GM21529 (cell line): ENCODE measurements around the gene ENTREP1.

Source experiments
- ATAC-seq: cut with Tn5 transposase; IDR thresholded peaks from one replicate; pipeline ENCODE4 v1.9.1; 2021; ENCODE audit not compliant: unreplicated experiment

ENTREP1 gene

GRCh38 chr9:69317894-69318293 is 7.1 kb upstream of the ENTREP1 start:
- peak; percentile 90 for ATAC-seq

- no peak for ATAC-seq
Measured at GRCh38 chr9:69319324-69320025, 5.5 kb upstream of the ENTREP1 start.

GRCh38 chr9:69322256-69322655 is 2.8 kb upstream of the ENTREP1 start:
- no peak for ATAC-seq

GRCh38 chr9:69323861-69324260 is 1.2 kb upstream of the ENTREP1 start:
- no peak for ATAC-seq

GRCh38 chr9:69325409-69326212 is 596 bp downstream of the ENTREP1 start:
- no peak for ATAC-seq

DNA sequence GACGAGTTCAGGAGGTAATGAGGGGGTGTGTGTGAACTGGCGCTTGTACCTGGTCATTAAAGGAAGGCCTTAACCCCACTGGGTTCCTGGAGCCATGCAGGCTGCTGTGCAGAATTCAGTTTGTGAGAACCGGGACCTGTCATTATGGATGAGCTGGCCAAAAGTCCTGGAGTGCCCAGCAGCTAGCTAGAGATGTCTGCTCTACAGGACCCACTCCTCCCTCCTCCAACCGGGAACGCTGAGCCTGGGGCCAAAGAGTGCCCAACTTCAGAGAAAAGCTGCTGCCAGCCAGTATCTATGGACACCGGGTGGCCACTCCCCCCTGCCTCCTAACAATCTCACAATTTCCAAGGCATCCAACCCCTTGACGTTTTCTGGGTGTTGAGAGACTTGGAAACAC is 1.2 kb downstream of the ENTREP1 start:
- ATAC-seq: no peak

- no peak for ATAC-seq
Measured at GRCh38 chr9:69330580-69330979, 5.6 kb downstream of the ENTREP1 start.

- ATAC-seq: no peak
Measured at GRCh38 chr9:69331444-69331843, 6.4 kb downstream of the ENTREP1 start.

DNA sequence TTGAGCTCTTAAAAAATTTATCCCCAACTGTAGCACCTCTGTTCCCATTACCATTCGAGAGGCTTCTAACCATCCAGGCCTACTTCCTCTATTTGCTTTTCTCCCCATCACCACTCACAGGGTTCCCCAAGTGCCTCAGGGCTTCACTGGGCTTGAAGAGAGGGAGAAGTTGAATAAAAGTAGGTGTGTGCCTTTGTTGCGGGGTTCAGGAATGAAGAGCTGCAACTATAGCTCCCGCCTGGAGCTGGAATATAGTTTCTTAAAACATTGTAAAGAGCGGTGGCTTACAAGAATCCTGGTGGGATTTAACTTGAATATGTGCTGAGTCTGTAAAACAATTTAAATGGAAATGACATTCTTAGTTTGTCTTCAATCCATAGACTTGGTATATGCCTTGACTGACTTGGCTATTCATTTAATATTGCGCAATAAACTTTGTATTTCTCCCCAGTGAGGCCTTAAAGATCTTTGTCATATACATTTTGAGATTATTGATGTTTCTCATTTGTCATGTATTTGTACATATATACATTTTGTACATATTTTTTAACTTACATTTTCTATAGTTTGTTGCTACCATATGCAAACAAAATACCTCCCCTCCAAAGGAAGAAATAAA is 7.2 kb downstream of the ENTREP1 start:
- ATAC-seq: no peak

DNA sequence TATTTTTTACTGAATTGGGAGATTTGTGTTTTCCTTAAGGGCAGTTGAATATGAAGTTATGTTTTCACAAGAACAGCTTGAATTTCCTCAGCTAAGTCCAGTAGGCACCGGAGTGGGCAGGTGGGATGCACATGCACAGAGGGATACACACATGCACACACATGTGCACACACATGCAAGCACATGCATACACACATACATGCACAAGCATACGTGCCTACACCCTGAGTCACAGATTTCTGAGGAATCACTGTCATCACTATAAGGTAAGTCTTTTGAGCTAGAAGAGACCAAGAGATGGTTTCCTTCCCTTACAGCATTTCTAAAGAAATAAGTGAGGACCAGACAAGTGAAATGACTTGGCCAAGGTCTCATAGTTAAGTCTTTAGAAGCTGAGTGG is 8.7 kb downstream of the ENTREP1 start:
- no peak for ATAC-seq

DNA sequence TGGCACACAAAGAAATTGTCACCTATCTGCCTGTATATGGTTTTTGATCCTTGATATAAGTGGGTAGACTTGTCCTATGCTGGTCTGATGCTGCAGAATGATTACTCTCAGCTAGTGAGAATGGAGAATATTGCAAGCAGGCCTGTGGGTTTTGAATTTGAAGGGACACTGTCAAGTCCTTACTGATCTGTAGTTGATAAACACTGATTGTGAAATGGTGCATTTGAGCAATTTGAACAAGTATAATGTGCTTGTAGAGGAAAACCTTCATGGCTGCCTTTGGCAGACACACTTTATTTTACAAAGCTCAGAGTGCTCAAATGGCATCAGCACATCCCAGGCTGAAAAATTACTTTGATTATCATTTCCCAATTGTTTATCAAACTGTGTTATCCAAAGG is 9.3 kb downstream of the ENTREP1 start:
- ATAC-seq: no peak

GRCh38 chr9:69339620-69340019 is 14.6 kb downstream of the ENTREP1 start:
- no peak for ATAC-seq

DNA sequence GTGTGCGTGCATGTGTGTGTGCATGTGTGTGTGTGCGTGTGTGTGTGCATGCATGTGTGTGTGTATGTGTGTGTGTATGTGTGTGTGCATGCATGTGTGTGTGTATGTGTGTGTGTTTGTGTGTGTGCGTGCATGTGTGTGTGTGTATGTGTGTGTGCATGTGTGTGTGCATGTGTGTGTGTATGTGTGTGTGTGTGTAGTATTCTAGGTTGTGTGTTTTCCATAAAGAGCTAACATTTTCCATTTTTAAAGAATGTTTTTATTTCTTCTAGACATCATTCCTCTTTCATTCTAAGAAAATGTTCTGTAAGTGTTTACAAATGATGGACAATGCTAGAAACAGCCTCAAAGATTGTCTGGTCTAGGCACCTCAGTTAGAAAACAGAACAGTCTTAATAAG is 15.6 kb downstream of the ENTREP1 start:
- no peak for ATAC-seq

- ATAC-seq: no peak
Measured at GRCh38 chr9:69342769-69343168, 17.8 kb downstream of the ENTREP1 start.

GRCh38 chr9:69344459-69344858 is 19.4 kb downstream of the ENTREP1 start:
- ATAC-seq: no peak

- no peak for ATAC-seq
Measured at GRCh38 chr9:69346596-69347390, 21.8 kb downstream of the ENTREP1 start.

DNA sequence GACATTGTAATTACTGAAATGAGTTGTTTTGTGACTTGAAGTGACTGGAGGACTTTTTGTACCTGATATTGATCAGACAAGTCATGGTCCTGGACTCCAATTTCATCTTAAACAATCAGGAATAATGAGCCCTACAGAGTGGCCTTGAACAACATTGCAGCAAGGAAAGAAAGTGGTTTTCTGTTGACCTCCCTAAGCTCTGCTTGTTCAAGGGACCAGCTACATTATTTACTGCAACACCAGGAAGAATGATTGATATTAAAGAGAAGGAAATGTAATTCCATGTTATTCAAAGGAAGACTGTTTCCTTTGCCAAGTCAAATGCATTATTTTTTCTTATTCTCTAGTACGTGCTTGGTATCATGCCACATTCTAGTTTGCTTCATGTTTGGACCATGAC is 22.6 kb downstream of the ENTREP1 start:
- ATAC-seq: no peak

GRCh38 chr9:69351227-69351626 is 26.2 kb downstream of the ENTREP1 start:
- no peak for ATAC-seq

DNA sequence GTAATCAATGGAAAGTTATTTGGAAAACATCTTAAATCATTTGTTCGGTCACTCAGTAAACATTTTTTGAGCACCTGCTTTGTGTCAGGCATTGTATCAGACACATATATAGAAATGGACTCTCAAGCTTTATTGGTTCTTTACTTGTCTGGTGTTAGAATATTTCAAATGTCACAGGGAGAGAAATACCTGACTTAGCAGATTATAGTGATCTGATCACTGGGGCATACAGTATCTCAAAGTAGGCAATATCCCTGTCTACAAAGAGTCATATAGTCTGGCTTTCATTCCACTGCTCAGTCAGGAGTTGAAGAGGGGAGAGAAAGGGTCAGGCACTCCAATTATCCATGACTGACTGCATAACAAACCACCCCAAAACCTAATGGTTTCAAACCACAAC is 30.2 kb downstream of the ENTREP1 start:
- ATAC-seq: no peak

GRCh38 chr9:69357030-69357775 is 32.2 kb downstream of the ENTREP1 start:
- no peak for ATAC-seq

- ATAC-seq: no peak
Measured at GRCh38 chr9:69357821-69358220, 32.8 kb downstream of the ENTREP1 start.
